AG09319 (cell line): ENCODE data around the gene EBP.

Experiments used
- DNase-seq: peaks from one replicate; pipeline ENCODE4 v3.0.0-alpha.2; 2010; ENCODE audit warnings: low read depth; ENCODE audit errors: extremely low read depth
- TF ChIP-seq, protein P1 (sequence below): IDR thresholded peaks from 2 replicates; pipeline ENCODE4 v1.5.1; 2011; ENCODE audit warnings: low read depth, mild to moderate bottlenecking, inconsistent platforms, low read length, moderate library complexity

Gene EBP

DNA sequence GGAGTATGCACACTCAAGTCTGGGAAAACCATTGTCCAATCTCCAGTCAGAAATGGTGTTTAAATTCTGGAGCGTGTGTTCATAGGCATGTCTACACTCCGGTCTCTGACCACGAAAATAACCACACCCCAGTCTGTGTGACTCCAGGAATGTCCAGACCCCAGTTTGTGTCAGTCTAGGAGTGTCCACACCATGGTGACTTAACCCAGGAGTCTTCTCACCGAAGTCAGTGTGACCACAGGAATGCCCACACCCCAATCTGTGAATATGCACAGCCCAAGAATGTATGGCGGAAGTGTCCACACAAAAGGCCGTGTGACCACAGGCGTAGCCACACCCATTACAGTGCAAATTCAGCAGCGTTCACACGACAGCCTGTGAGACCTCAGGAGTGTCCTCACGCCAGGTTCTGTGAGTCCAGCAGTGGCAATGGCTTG, 34.2 kb upstream of the EBP start:
- DNase-seq: no peak
- TF ChIP-seq, protein P1, sequence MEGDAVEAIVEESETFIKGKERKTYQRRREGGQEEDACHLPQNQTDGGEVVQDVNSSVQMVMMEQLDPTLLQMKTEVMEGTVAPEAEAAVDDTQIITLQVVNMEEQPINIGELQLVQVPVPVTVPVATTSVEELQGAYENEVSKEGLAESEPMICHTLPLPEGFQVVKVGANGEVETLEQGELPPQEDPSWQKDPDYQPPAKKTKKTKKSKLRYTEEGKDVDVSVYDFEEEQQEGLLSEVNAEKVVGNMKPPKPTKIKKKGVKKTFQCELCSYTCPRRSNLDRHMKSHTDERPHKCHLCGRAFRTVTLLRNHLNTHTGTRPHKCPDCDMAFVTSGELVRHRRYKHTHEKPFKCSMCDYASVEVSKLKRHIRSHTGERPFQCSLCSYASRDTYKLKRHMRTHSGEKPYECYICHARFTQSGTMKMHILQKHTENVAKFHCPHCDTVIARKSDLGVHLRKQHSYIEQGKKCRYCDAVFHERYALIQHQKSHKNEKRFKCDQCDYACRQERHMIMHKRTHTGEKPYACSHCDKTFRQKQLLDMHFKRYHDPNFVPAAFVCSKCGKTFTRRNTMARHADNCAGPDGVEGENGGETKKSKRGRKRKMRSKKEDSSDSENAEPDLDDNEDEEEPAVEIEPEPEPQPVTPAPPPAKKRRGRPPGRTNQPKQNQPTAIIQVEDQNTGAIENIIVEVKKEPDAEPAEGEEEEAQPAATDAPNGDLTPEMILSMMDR: no peak

DNA sequence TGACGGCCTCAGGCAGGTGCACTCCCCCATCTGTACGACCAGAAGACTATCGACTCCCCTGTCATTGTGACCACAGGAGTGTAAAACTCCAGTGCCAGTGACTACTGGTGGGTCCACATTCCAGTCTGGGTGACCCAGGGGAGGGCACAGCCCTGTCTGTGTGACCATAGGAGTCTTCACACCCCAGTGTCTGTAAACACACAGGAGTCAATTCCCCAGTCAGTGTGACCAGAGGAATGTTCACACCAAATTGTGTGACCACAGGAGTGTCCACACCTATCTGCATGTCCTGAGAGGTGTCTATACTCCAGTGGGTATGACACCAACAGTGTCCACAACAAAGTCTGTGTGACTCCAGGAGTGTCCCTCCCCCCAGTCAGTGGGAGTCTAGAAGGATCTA, 33.6 kb upstream of the EBP start:
- no peak for DNase-seq
- TF ChIP-seq, protein P1: no peak

DNA sequence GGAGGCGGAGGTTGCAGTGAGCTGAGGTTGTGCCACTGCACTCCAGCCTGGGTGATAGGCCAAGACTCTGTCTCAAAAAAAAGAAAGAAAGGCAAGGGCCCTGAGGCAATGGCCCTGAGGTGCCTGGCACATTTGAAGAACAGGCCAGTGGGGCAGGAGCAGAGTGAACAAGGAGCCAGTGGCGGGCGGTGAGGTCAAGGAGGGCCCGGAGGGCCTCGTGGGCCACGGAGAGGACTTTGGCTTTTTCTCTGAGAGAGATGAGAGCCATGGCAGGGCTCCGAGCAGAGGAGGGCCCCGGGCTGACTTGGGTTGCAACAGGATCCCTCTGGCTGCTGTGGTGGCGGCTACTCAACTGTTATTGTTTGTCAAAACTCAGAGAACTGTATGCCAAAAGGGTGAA, 32.3 kb upstream of the EBP start:
- DNase-seq: no peak
- TF ChIP-seq, protein P1: no peak

- TF ChIP-seq, protein P1: no peak
- DNase-seq: no peak
These were observed 31.7 kb upstream of the EBP start for GRCh38 chrX:48489892-48490291.

GRCh38 chrX:48490661-48491060, 30.9 kb upstream of the EBP start:
- DNase-seq: no peak
- TF ChIP-seq, protein P1: no peak

DNA sequence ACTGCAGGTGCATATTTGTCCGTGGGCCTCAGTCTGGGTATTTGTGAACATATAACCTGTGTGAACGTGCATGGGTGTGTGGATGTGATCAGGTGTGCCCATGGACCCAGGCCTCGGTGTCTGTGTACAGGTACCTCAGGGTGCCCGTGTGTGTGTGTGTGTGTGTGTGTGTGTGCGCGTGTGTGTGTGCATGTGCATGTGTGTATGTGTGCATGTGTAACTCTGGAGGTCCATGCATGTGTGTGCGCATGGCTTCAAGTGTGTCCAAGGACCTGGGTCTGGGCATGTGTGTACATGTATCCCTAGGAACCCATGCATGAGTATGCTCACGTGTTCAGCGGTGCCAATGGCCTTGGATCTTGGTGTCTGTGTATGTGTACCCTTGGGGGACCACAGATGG, 29.8 kb upstream of the EBP start:
- TF ChIP-seq, protein P1: no peak
- DNase-seq: no peak

- TF ChIP-seq, protein P1: no peak
- DNase-seq: no peak
These were observed 29.2 kb upstream of the EBP start for GRCh38 chrX:48492293-48492910.
